ENCODE measurements around the gene SLC17A3.

The SLC17A3 gene

GRCh38 chr6:25804804-25805203 lies 69.2 kb downstream of the SLC17A3 start:
- no peaks in the 10 kb centered on the region for H3K36me3 ChIP-seq (ENCODE audit: control insufficient read depth, insufficient read depth, low read length)
- H3K4me3 ChIP-seq (ENCODE audit: extremely low read depth, insufficient read depth, low read length, poor library complexity, severe bottlenecking): no peak overlapping the region
- no peak overlapping the region for H3K27ac ChIP-seq (ENCODE audit: low read depth, low read length, severe bottlenecking)
- WGBS, 2 experiments (ENCODE audit: insufficient coverage in 2 of 2): 50 to 100% methylated on average over 1 of the region's 2 CpGs
- H3K4me1 ChIP-seq (ENCODE audit: control insufficient read depth, insufficient read depth, low read length, poor library complexity, severe bottlenecking): no peaks in the 10 kb centered on the region
- no peaks in the 10 kb centered on the region for H3K9me3 ChIP-seq (ENCODE audit: control insufficient read depth, low read length)

- no peaks in the 10 kb centered on the region for H3K9me3 ChIP-seq (ENCODE audit: control insufficient read depth, low read length)
- WGBS, 2 experiments (ENCODE audit: insufficient coverage in 2 of 2): 90 to 100% methylated on average over 4 of the region's 4 CpGs
Observed at GRCh38 chr6:25801436-25801835, 72.6 kb downstream of the SLC17A3 start.

More at GRCh38 chr6:25801436-25801835, 72.6 kb downstream of the SLC17A3 start:
- Histone ChIP-seq H3K4me1 (ENCODE audit: control insufficient read depth, insufficient read depth, low read length, poor library complexity, severe bottlenecking) (no peaks in the 10 kb centered on the region), H3K4me3 (ENCODE audit: extremely low read depth, insufficient read depth, low read length, poor library complexity, severe bottlenecking) (no peak overlapping the region), H3K27ac (ENCODE audit: low read depth, low read length, severe bottlenecking) (no peak overlapping the region), H3K36me3 (ENCODE audit: control insufficient read depth, insufficient read depth, low read length) (no peaks in the 10 kb centered on the region)
